HG02642 (cell line): ENCODE results near the gene CYP11A1.
A peak's percentile ranks its signal among the peaks of the same experiment; 100 is the strongest.

ENCODE experiments used
- ATAC-seq: cut with Tn5 transposase; IDR thresholded peaks from one replicate; pipeline ENCODE4 v1.9.1; 2021; ENCODE audit warnings: mild to moderate bottlenecking; ENCODE audit not compliant: unreplicated experiment, poor library complexity

Gene CYP11A1

DNA sequence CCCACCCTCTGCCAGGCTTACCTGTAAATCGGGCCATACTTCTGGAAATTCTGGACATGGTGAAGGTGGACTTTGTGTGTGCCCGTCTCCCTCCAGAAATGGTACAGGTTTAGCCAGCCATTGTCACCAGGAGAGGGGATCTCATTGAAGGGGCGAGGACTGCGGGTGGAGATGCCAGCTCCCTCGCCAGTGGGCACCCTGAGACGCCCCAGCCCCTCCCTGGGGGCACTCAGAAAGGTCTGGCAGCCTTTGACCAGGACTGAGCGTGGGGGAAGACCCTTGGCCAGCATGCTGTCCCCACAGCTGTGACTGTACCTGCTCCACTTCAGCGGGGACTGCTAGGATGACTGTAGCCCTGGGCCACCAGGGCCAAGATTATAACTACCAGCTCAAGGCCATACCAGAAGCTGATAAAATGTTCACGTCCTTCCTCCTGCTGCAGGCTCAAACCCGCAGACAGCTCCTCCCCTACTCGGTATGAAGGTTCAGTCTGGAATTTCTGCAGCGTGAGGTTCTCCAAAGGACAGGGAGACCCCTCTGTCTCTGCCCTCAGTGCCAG lies at the start of gene CYP11A1:
TSS of gene CYP11A1 (minus strand) at position 351 of the 559 bp plus-strand sequence. CDS start at position 290, 61 bp downstream.
- no peak for ATAC-seq

DNA sequence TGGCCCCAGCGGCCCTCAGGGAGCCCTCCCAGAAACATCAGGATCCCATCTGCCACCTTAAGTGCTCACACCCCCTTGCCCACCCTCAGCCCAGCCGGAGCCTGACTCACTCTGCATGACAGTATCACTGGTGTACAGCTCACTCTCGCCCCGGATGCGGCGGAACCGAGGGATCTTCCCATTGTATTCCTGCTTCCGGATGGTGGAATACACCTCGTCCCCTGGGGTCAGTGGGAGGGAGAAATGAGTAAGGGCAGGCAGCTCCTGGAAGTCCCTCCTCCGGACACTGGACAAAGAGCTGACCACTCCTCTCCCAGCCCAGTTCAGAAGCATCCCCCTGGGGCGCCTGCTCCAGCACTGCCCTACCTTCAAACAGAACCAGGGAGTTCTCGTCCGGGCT lies 49.8 kb upstream of the CYP11A1 start:
- ATAC-seq, result no peak

DNA sequence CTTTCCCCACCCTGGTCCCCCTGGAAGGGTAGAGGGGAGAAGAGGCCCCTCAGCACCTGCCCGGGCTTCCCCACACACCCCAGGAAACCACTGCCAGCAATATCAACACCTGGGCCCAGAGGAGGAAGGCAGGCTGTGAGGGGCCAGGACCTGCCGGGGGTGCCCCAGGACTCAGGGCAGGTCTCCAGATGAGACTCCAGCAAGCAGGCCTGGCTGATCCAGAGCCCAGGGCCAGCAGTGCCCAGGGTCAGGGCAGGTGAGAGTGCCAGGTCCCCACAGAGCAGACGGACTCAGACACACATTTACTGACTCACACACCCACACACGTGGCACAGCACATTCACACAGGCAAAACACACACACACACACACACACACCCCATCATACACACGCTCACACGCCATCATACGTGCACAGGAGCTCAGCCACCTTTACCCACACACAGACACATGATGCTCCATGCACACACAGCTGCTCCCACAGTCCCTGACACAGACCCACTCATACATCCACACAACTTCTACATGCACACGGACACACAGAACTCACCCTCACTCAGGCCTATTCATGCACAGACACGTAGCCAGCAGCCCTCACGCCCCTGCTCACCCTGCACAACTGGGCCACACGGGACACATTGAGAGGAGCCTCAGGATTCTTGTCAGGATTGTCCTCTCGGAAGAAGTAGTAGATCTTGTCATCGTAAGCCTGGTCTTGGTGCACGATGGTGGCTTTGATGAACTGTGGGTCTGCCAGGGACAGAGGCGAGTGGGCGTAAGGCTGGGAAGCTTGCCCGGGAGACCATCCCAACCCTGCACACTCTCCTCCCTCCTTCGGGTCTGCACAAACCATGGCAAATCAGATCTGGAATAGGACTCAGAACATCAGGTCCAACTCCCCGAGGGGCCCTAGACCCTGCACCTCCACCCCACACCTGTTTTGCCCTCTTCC lies 48.8 kb upstream of the CYP11A1 start:
- no peak for ATAC-seq

GRCh38 chr15:74414603-74415338 lies 47.3 kb upstream of the CYP11A1 start:
- ATAC-seq, result no peak

DNA sequence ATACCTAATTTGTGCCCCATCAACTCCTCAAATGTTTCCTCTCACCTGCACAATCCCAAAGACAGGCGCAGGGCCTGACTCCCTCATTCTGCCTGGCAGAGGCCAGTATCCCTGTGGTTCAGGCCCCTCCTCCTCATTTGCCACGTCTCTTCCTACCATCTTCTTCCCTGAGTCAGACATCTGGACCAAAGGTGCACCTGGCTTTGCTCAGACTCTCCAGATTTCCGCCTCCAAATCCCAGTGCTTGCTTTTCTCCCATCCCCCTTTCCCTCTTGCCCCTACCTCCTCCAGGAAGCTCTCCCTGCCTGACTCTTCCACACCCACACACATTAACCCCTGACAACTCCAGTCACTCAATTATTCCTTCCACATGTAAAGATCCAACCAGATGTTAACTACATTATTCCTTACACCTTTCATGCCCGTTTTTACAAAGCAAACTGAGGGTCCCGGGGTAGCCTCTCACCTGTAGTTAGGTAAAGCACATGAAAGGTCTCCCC lies 46.7 kb upstream of the CYP11A1 start:
- no peak for ATAC-seq

DNA sequence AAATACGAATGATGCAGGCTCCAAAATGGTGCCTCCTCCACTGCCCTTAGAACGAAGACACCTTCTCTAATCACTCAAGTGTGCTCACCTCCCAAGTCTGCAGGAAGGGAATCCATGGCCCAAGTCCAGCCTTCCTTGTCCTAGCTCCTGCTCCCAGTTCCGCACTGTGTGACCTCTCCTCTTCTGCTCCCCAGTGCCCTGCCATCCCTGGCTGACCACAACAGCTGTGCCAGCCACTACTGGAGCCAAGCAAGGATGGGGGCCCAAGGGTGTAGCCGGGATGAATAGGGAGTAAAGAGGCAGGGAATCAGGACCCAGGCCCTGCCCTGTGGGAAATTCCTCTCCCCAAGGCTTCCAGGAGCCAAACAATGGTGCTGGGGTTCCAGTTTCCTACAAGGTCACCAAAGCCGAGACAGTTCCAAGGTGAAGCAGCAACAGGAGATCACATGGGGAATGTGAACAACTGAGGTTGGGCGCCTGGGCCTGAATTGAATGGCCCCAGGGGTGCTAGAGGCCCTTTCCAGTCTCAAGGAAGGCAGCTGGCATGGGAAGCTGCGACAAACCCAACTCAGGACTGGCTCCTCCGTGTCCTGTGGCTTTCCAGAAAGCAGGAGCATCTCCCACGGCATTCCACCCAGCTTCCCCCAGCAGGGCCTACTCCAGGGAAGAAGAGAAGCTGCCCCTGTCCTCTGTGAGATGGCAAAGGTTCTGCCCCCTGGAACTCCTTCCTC lies 46.1 kb upstream of the CYP11A1 start:
- ATAC-seq, result no peak

GRCh38 chr15:74412159-74412558 lies 44.7 kb upstream of the CYP11A1 start:
- no peak for ATAC-seq

GRCh38 chr15:74411686-74412085 lies 44.2 kb upstream of the CYP11A1 start:
- no peak for ATAC-seq

- ATAC-seq, result no peak
Measured at GRCh38 chr15:74410502-74410901, 43.1 kb upstream of the CYP11A1 start.

- ATAC-seq, result no peak
Measured at GRCh38 chr15:74409225-74409624, 41.8 kb upstream of the CYP11A1 start.

GRCh38 chr15:74408815-74409214 lies 41.4 kb upstream of the CYP11A1 start:
- ATAC-seq, result no peak

DNA sequence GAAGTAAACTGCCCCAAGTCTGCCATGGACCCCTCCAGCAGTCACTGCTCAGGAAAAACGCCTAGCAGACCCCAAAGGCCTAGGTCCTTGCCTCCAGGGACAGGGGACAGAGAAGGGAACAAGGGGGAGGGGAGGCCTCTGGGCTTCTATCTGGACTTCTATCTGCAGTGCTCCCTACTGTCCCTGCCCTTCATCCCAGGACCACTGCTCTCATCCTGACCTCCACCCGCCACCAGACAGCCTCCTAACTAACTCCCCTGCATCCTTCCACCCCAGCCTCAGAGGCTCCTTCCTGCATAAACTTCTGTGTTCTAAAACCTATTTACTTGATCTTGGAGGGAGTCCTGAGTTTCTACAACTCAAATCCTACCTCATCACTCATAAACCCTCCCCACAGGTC lies 40.9 kb upstream of the CYP11A1 start:
- no peak for ATAC-seq

DNA sequence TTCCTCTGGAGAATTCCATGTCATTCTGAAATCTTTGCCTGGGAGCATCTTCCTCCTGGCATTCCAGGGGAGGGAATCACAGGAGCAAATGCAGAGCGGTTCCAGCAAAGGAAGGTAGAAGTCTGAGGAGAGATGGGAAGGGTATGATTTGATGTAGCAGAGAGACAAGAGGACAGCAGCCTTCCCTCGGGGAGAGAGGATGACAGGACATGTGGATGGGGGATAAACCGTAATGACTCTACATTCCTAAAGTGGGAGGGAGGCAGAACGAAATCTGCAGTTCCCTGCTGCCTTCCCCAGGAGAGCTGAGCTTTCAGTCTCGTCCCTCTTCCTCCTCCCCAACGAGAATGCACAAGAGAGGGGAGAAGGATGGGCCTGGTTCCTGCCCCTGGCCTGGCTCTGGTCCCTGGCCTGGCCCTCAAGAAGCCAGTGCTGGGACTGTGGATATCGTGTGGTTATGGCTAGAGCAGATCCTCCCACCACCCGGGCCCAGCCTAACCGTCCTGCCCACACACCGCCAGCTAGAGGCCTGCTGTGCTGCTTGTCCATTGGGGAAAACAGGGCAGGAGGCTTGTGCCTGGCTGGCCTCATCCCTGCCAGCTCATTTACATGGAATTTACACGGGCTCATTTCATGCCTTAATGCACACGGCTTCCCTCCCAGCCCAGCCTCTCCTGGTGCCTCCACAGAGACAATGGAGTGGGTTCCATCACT lies 39.7 kb upstream of the CYP11A1 start:
- no peak for ATAC-seq

GRCh38 chr15:74406517-74406916 lies 39.1 kb upstream of the CYP11A1 start:
- no peak for ATAC-seq

GRCh38 chr15:74405823-74406222 lies 38.4 kb upstream of the CYP11A1 start:
- ATAC-seq, result no peak

DNA sequence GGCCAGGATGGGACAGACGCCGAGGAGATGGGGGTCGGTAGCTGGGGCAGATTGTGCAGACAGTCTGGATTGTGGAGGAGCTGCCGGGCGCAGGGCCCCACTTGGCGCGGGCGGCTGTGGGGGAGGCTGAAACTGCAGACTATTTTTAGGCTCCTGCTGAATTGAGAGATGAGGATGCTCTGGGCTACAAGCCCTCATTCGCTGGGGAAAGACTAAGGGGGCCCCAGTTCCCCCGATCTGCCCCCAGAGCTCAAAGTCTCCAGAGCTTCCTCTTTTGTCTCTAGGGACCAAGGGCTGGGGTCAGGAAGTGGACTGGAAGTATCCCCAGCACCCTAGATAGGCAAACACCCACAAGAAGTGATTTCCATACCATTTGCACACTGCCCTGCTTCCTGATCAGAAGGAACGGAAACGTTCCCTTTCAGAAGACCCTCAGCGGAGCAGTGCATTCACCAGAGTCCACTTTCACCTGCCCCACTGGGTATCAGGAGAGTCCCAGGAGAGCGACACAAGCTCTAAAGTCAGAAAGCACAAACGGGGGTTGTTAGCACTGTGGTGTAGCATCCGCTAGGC lies 36.6 kb upstream of the CYP11A1 start:
- ATAC-seq, result peak; percentile 32

DNA sequence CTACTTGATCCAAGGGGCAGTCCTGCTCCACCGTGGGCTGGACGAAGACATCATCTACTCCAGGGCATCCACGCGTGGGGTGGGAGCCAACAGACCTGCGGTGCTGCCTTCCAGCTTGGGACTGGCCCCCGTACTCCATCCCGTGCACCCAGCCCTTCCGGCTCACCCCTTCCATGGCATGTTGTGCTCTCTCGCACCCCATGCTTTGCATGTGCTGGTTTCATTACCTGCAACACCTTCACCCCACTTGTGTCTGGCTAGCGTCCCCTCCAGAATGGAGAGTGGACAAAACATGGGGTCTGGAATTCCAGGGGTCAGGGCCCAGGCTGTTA lies 36.1 kb upstream of the CYP11A1 start:
- peak; percentile 22 for ATAC-seq

DNA sequence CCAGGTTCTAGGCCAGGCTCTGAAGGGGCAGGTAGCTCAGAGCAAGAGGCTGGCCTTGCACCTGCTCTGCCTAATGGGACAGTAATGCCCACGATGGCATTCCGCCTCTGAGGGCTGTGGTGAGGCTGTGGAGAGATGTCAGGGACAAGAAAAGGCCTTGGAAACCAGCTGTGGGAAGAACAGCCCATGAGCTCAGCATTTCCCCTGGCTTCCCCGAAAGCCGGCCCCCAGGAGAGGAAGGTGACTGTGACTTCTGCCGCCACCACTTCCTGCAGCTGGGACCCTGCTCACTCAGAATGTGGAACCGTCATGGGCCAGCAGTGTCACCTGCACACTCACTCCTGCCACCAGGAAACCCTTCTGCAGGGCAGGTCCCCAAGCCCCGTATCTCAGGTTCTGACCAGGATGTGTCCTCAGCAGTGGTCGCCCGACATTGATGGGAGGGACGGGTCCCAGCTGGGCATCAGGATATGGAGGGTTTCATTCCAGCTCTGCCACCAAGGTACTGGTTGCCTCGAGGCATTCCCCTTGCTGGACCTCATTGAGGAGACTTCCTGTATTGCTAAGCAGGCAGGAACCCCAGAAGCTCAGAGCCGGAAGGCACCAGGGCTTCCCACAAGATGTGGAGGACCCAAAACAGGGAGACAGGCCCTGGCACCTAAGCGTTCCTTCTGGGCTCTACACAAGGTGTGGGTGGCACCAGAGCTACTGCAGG lies 35.6 kb upstream of the CYP11A1 start:
- peak; percentile 35 for ATAC-seq

DNA sequence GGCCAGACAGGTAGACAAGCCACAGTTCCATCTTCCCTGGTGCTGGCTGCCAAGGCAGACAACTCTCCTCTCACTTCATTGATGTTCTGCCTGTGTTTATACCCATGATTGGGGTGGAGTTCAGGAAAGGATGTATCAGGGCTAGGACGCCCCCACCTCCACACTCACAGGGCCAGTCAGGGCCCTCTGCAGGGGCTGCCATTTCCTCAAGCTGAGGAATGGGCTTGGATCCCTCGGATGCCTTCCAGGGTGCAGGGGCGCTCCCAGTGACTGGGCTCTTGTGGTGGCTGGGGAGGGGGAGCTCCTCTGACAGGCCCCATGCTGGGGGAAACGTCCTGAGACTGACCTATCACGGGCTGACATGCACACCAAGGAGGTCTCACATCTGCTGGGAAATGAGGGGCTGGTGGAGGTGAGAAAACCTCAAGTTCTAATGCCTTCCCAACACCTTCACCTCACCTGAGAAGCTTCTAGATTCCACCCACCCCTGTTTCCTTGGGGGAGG lies 34.9 kb upstream of the CYP11A1 start:
- no peak for ATAC-seq
